Breast epithelium (tissue), 3 donors: ENCODE data around the gene TIMP1.

Experiments used
- POLR2A ChIP-seq: fragments of 450-650 bp; IDR thresholded peaks from one replicate; pipeline ENCODE4 v1.6.1; 2016; ENCODE audit warnings: antibody characterized with exemption, mild to moderate bottlenecking, moderate library complexity
- POLR2AphosphoS5 ChIP-seq, 3 donors: sonication (generic); formaldehyde crosslinking; IDR thresholded peaks; one replicate each; pipeline ENCODE4 v1.6.1; 2017; ENCODE audit warnings: antibody characterized with exemption in 3 of 3
- TF ChIP-seq, protein P1 (sequence below), 3 donors: fragments of 450-650 bp; IDR thresholded peaks; one replicate each; pipeline ENCODE4 v1.5.1; 2016 to 2017; ENCODE audit warnings: antibody characterized with exemption in 3 of 3, mild to moderate bottlenecking in 3 of 3, moderate library complexity in 3 of 3

DNA sequence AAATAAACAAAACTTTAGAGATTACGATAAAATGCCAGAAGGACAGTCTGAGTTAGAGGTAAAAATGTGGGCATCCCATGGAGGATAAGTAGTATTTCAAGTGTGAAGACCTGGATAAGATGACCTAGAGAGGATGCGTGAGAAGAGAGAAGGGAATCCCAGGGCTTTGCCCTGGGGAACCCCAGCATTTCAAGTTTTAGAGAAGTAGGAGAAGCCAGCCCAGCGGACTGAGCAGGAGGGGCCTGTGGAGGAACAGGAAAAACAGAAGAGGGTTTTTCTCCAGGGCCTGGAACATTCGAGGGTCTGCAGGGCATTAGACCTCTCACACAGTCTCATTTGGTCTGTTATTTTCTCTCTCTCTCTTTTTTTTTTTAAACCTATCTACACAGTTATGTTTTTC, 50.4 kb downstream of the TIMP1 start:
- TF ChIP-seq, protein P1, sequence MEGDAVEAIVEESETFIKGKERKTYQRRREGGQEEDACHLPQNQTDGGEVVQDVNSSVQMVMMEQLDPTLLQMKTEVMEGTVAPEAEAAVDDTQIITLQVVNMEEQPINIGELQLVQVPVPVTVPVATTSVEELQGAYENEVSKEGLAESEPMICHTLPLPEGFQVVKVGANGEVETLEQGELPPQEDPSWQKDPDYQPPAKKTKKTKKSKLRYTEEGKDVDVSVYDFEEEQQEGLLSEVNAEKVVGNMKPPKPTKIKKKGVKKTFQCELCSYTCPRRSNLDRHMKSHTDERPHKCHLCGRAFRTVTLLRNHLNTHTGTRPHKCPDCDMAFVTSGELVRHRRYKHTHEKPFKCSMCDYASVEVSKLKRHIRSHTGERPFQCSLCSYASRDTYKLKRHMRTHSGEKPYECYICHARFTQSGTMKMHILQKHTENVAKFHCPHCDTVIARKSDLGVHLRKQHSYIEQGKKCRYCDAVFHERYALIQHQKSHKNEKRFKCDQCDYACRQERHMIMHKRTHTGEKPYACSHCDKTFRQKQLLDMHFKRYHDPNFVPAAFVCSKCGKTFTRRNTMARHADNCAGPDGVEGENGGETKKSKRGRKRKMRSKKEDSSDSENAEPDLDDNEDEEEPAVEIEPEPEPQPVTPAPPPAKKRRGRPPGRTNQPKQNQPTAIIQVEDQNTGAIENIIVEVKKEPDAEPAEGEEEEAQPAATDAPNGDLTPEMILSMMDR (IDR thresholded peaks at IDR 0.05) = no peak
- TF ChIP-seq POLR2AphosphoS5 (IDR thresholded peaks at IDR 0.05) (no peak), POLR2A (no peak)
